Activated CD4-positive, alpha-beta T cell treated with anti-CD3 and anti-CD28 coated beads, Interleukin-2, amount 50 U/mL, for 16 hours (primary cell): Measurements from ENCODE around the gene KRT78.
A peak's percentile ranks its signal among the peaks of the same experiment; 100 is the strongest.
"Not testable (repeated sequence)": the region's sequence is repeated elsewhere in the genome, so short reads cannot be mapped to it uniquely, and the experiment has no call there.

Experiments
- DNase-seq: peaks from one replicate; pipeline ENCODE4 v3.0.0-alpha.2; 2020

Gene KRT78

GRCh38 chr12:52871291-52872039, 22.7 kb upstream of the KRT78 start:
- no peak for DNase-seq

- peak; percentile 70 for DNase-seq
Observed at GRCh38 chr12:52870361-52871290, 21.8 kb upstream of the KRT78 start.

GRCh38 chr12:52867642-52868041, 18.8 kb upstream of the KRT78 start:
- DNase-seq, result no peak

- no peak for DNase-seq
Observed at GRCh38 chr12:52867152-52867551, 18.4 kb upstream of the KRT78 start.

GRCh38 chr12:52865090-52865944, 16.5 kb upstream of the KRT78 start:
- peak; percentile 20 for DNase-seq

- no peak for DNase-seq
Observed at GRCh38 chr12:52862023-52862422, 13.2 kb upstream of the KRT78 start.

- no peak for DNase-seq
Observed at GRCh38 chr12:52861511-52861910, 12.7 kb upstream of the KRT78 start.

GRCh38 chr12:52860102-52860823, 11.5 kb upstream of the KRT78 start:
- DNase-seq, result no peak

GRCh38 chr12:52857500-52857899, 8.7 kb upstream of the KRT78 start:
- DNase-seq, result no peak

GRCh38 chr12:52856787-52857186, 8.0 kb upstream of the KRT78 start:
- no peak for DNase-seq

GRCh38 chr12:52856077-52856476, 7.3 kb upstream of the KRT78 start:
- not testable (repeated sequence) for DNase-seq

- DNase-seq, result no peak
Observed at GRCh38 chr12:52851787-52852186, 3.0 kb upstream of the KRT78 start.

- DNase-seq, result no peak
Observed at GRCh38 chr12:52850681-52851080, 1.9 kb upstream of the KRT78 start.

GRCh38 chr12:52849511-52849910, 717 bp upstream of the KRT78 start:
- DNase-seq, result no peak

- no peak for DNase-seq
Observed at GRCh38 chr12:52847335-52848102, 1.3 kb downstream of the KRT78 start.

- no peak for DNase-seq
Observed at GRCh38 chr12:52846356-52846970, 2.3 kb downstream of the KRT78 start.

- DNase-seq, result no peak
Observed at GRCh38 chr12:52845946-52846345, 2.8 kb downstream of the KRT78 start.

- no peak for DNase-seq
Observed at GRCh38 chr12:52844386-52844785, 4.4 kb downstream of the KRT78 start.

- no peak for DNase-seq
Observed at GRCh38 chr12:52839436-52840105, 9.2 kb downstream of the KRT78 start.
